Epithelial cell of prostate (primary cell): ENCODE measurements around the gene MUC20.

Experiments used
- DNase-seq: peaks from one replicate; pipeline ENCODE4 v3.0.0-alpha.2; 2011; ENCODE audit warnings: low read depth, low spot score
- H3K27ac ChIP-seq: fragments of 450-650 bp; 2 replicates; pipeline ENCODE4 v1.5.1; 2017; ENCODE audit warnings: mild to moderate bottlenecking

MUC20 gene

DNA sequence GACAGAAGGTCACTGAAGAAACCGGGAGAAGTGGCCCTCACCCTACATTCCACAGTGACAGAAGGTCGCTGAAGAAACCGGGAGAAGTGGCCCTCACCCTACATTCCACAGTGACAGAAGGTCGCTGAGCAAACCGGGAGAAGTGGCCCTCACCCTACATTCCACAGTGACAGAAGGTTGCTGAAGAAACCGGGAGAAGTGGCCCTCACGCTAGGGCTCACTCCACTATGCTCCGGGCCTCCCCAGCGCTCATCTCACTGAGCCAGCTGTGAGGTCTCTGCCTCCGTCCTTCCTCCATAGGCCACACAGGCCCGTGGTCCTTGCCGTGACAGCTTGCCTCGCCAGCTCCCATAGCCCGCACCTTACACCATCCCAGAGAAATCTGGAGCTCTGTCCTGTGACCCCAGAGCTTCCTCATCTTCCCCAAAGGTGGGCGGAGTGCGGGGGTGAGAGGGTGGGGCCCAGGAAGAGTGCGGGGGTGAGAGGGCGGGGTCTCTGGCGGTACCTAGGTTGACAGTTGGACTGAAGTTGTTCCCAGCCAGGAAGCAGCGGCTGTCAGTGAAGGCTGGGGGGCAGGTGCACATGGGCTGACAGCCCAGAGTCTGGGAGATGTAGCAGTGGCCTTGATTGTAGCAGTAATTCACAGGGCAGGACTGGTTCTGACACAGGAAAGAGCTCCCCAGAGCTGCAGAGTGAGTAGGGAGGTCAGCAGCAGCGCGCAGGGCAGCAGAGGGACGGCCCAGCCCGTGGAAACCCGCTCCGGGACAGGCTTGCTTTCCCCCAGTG, 32.0 kb downstream of the MUC20 start:
- H3K27ac ChIP-seq: no peak overlapping the region
- DNase-seq: no peak

DNA sequence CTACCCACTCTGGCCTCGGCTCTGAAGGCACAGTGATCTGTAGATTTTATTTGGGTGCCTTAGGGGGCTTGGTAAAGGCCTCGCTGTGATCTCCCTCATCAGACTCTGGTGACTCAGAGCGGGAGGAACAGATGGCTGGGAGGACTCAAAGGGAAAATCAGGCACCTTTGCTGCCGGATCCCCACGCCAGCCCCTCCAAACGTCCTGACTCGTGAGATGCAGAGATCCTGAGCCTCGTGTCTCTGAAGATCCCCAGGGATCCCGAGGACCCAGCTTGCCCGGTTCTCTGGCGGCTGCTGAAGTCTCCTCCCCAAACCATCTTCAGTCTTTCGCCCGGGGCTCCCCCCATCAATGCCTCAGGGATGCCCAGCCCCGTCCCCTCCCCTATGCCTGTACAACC, 32.8 kb downstream of the MUC20 start:
- no peak overlapping the region for H3K27ac ChIP-seq
- DNase-seq: no peak

DNA sequence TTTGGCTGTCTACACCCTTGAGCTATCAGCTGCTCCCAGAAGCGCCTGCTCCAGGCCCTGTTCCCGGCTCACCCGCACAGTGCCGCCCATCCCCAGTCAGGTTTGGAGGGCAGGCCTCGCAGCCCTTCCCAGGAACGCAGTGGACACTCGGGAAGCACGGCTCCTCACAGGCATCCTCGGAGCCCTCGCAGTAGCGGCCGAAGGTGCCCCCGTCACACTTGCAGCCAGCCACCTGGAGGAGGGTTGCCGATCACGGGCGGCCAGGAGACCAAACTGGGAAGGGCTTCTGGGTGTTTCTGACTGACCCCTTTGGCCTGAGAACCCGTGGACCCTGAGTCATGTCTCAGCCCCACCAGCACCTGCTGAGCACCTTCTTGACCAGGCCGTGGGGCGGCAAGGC, 33.4 kb downstream of the MUC20 start:
- DNase-seq: no peak
- H3K27ac ChIP-seq: no peak overlapping the region

DNA sequence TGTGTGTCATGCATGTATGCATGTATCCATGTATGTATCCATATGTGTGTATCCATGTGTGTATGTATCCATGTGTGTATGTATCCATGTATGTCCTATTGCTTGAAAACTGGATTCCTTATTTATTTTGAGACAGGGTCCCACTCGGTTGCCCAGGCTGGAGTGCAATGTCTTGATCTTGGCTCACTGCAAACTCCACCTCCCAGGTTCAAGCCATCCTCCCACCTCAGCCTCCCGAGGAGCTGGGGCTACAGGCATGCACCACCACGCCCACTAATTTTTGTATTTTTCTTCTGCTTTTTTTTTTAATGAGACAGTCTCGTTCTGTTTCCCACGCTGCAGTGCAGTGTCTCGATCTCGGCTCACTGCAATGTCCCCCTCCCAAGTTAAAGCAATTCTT, 34.1 kb downstream of the MUC20 start:
- no peak for DNase-seq
- no peak overlapping the region for H3K27ac ChIP-seq

DNA sequence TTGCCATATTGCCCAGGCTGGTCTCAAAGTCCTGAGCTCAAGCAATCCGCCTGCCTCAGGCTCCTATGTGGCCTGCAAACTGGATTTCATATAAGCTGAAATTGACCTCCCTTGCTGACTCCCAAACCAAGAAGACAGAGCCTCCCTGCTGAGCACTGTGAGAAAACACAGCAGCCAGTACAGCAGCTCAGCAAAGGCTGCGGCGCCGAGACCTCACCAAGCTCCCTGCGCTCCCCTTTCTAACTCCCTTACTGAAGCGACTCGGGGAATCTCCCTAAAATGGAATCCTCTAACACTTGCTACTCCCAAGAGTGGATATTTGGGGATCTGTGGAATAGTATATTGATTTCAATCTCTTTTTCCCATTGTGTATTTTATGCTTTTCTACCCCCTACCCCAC, 34.6 kb downstream of the MUC20 start:
- DNase-seq: no peak

DNA sequence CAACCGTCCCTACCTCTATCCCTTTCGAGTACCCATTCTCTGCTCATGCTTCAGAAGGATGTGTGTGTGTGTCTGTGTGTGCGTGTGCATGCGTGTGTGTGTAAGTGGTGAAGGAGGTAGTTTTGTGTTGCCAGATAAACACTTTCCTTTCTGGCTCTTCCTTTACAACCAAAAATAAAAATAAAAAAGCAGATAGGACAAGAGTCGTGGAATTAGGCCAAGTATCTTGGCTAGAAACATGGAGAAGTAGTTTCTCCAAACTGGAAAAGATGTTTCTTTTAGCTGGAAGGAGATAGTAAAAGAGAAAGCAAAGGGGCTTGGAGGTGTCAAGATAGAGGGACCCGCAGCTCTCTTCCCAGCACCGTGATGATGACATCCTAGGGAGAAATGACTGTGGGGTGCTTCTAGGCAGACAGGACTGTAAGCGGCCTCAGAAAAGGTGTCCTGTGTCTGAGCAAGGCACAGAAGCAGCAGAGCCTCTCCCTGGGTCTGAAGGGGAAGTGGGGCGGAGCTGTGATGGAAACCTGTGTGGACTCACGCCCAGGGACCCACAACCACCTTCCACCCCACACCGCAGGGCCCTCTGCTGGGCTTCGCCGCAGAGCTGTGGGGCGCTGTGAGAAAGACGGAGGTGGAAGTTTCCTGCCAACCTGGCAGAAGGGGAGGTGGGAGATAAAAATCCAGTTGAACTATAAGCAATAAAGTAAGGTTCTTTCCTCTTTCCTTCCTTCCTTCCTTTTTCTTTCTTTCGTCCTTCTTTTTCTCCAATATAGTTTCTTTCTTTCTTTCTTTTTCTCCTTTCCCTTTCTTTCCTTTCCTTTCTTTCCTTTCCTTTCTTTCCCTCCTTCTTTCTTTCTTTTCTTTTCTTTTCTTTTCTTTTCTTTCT, 35.3 kb downstream of the MUC20 start:
- no peak for DNase-seq
- no peak overlapping the region for H3K27ac ChIP-seq

More for the DNA sequence above, 34.6 kb downstream of the MUC20 start:
- no peak overlapping the region for H3K27ac ChIP-seq

DNA sequence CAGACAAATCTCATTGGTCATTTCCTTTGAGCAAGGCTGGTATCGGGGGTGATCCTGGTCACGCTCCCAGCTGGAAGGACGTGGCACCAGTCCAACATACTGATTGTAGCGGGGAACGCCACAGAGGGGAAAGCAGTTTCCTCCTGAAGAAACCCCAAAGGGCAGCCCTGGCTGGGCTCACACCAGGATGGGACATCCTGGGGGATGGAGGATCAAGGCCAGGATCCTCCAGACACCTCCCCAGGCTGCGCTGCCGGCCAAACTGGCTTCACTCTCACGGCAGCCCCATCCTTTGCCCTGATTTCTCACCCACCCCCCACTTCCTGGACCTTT, 36.6 kb downstream of the MUC20 start:
- no peak for DNase-seq
- no peak overlapping the region for H3K27ac ChIP-seq

DNA sequence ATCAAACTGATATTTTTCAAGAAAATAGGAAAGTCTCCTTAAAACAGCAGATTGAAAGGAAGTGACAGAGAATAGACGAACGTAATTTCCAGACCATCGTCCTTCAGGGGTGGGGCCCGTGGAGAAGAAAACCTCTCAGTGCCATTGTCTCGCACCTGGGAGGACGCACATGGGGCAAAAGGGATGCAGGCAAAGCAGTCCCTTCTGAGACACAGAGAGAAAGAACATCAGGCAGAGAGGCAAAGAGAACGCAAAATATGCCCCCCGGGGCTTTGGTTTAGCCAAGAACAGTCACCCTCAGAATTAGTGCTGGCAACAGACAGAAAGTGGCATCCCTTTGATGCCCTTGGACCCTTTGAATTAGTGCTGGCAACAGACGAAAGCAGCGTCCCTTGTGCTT, 37.0 kb downstream of the MUC20 start:
- DNase-seq: no peak
- no peak overlapping the region for H3K27ac ChIP-seq

DNA sequence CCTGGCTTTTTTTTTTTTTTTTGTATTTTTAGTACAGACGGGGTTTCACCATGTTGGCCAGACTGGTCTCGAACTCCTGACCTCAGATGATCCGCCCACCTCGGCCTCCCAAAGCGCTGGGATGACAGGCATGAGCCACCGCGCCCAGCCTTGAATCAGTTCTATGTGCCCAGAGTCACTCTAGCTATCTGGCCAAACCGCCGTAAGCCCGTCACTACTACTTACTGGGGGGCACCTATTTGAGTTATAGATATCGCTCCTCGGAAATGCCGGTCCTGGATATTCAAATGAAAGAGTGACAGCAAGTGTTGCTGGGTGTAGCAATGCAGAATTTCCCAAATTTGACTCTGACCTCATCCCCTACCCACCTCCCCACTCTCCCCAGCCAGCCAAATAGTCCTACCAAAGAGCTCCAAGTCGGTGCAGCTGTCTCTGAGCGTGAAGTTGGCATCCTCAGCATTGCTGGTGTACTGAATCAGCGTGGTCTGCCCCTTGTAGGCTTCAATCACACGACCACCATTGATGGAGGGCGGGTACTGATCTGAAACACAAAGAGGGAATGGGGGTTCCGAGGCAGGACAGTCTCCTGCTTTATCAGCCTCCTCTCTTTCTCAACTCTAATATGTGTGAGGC, 38.1 kb downstream of the MUC20 start:
- DNase-seq: no peak
- H3K27ac ChIP-seq: no peak overlapping the region

DNA sequence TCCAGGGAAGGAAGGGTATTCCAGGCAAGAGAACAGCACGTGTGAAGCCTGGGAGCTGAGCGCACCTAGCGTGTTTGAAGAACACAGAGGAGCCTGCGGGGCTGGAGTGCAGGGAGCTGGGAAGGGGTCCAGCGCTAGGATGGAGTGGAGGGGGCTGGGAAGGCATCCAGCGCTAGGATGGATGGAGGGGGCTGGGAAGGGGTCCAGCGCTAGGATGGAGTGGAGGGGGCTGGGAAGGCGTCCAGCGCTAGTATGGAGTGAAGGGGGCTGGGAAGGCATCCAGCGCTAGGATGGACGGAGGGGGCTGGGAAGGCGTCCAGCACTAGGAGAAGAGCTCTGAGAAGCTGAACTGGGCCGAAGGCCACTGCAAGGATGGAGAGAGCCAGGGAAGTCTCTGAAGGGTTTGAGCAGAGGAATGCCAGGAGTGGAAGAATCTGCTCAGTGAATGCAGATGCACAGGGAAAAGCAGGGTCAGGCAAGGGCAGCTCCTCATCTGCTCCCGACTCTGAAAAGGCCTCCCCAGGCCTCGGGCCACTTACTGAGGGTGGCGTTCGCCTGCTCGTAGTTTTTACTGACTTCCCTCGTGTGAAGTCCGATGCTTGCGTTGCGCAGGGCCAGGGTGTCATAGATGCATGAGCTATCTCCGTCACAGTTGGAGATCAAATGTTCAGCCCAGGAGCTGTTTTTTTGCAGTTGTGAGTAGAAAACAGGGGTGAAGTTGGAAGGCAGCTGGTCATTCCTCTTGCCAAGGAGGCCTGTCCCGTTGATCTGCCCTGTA, 39.8 kb downstream of the MUC20 start:
- DNase-seq: no peak

DNA sequence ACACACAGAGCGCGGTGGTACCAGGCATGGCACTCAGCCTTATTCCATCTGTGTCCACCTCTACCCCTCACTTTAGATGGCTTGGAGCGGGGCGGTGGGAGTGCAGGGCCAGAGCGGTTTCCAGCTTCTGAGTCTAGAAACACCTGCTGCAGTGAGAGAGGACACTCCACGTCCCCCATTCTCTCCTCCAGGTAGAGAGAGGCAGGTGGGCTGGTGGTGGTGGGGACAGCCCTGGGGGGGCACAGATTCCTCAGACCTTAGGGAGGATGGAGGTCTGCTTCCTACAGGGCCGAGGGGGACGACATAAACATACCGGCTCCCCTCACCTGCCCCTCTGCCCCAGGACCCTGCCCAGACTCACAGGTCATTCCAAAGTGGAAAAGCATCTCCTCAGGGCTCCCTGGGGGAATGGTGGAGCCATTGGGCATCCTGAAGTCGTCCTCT, 40.4 kb downstream of the MUC20 start:
- no peak for DNase-seq

More for the DNA sequence above, 39.8 kb downstream of the MUC20 start:
- no peak overlapping the region for H3K27ac ChIP-seq

DNA sequence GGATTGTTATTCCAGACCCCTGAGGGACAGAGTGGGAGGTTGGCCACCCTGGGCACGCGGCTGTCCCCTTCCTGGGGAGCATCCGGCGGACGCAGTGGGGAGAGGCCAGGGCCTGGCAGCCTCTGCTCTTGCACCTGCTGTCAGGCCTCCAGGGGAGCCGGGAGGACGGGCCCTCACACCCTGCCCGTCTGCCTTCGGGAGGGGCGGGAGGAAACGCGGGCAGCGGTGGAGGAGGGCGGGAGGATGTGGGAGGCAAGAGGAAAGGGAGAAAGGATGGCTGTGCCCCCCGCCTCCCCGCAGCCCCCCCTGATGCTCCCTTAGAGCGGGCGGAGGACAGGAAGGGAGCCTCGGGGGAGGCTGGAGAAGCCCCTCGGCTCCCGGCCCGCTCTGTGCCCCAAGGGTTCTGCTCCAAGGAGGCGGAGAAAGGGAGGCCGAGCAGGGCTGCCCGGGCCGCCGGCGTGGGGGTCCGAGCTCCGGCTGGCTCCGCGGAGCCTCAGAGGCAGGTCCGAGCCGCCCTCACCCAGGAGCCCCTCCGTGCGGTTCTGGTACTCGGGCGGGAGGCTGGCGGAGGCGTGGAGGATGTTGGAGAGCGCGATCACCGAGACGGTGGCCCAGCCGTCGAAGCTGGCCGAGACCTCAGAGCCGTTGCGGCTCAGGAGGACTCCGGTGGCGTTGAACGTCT, 40.9 kb downstream of the MUC20 start:
- H3K27ac ChIP-seq: no peak overlapping the region
- no peak for DNase-seq

More for the DNA sequence above, 40.4 kb downstream of the MUC20 start:
- no peak overlapping the region for H3K27ac ChIP-seq

DNA sequence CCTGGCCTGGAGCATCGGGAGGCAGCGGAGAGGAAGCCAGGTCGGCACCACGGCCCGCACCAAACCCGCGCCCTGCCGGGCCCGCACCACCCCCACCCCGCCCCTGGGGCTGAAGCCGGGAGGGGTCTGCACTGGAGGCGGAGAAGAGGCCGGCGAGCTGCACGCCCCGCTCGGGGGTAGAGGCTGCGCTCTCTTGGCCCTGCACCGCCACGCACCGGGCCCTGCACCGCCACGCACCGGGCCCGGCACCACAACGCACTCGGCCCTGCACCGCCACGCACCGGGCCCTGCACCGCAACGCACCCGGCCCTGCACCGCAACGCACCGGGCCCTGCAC, 41.4 kb downstream of the MUC20 start:
- no peak overlapping the region for H3K27ac ChIP-seq
- DNase-seq: no peak

DNA sequence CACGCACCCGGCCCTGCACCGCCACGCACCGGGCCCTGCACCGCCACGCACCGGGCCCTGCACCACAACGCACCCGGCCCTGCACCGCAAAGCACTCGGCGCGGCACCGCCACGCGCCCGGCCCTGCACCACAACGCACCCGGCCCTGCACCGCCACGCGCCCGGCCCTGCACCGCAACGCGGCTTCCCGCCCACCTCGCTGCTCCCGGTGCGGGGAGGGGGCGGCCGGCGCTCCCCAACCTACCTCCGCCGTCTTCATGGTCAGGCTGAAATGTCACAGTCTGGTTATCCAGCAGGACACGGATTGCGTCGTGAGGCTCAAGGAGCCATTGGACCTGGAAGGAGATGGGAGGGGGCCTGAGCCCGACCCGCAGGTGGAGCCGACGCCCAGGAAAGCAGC, 41.8 kb downstream of the MUC20 start:
- no peak for DNase-seq
- H3K27ac ChIP-seq: no peak overlapping the region

DNA sequence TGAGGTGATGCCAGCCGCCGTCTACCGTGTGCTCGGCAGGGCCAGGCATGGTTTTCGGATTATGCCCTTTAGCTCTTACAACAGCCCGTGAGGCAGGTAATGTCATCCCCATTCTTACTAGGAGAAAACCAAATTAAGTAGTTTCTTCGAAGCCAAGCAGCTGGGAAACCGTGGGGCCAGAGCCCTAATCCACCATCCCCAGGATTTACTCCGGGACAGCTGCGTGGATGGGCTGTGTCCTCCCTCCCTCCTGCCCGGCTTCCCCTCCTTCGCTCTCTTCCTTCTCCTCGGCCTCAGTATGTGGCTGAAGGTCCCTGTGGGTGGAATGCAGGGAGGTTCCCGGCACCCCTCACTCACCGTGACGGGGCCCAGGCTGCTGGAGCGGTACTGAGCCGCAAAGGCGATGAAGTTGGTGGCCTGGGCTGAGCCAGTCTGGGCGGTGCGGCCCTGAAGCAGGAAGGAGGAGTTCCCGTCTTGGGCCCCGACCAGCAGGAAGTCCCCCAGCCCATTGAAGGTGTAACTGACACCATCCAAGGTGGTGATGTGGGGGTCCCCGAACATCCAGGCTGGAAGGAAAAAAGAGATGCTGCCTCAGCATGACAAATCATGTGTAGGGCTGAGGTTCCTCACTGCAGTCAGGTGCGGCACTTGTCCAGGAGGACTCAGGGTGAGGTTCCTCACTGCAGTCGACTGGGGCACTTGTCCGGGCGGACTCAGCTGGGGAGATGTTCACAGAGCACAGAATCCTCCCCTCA, 42.5 kb downstream of the MUC20 start:
- DNase-seq: no peak
- no peak overlapping the region for H3K27ac ChIP-seq

DNA sequence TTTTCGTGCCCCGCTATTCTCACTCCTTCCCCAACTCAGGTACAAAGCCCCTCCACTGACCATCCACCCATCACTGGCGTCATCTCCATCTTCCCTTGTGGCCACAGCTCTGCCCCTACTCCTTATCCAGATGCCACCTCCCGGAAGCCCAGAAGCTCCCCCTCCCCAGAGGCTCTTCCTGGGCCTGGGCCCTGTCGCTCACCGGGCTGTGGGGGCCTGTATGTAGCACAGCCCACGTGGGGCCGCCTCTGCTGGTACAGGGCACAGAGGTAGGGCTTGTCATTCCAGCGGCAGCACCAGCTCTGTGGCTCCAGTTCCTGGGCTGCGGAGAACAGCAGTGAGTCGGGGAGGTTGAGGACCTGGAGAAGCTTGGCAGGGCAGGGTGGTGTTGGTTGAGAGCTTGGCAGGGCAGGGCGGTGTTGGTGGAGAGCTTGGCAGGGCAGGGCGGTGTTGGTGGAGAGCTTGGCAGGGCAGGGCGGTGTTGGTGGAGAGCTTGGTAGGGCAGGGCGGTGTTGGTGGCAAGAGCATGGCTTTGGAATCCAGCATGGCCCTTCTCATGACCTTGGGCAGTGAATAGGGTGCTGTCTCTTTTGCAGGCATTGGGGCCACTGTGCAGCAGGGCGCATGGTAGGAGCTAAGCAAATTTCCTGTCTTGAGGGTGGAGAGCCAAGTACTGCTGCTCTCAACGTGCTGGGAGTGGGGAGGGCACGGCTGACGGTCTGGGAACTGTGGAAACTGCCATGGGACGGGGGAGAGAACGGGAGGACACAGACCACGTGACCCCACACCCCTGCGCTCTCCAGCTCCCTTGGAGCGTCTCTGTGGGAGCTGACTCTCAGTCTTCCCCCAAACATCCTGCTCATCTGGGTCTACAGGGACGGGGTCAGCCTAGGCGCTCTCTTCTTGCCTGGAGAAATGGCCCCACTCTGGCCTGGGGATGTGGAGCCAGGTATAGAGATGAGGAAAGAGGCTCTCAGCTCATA, 43.4 kb downstream of the MUC20 start:
- no peak overlapping the region for H3K27ac ChIP-seq
- DNase-seq: no peak

DNA sequence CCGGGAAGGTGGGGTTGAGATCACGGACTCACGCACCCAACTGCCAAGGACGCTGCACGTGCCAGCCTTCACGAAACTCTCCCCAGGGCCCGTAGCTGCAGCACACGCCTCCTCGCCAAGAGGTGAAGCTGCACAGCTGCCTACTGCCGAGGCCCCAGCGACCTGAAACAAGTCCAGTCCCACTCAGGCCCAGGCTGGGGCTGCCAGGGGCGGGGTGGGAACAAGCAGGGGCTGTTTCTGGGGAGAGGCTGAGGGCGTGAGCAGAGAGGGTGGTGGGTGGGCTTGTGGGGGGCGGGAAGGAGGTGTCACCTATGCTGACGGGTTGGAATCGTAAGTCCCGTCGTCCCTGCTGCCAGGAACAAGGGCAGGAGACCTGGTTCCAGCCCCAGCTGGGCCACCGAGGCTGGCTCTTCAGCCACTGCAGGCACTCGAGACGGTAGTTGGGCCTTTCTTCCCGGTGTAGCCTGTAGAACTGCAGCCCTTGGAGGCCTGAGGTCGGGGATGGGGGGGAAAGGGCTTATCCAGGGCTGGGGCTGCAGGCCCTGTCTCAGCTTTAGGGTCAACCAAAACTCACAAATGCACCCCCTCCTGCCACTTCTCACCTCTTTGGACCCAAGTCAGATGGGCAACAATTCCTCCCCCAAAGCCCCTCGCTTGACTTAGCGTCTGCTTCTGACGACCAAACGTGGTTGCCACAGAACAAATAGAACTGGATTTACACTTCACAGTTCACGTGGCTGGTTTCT, 44.4 kb downstream of the MUC20 start:
- no peak overlapping the region for H3K27ac ChIP-seq
- DNase-seq: no peak
